Brain pericyte (primary cell): ENCODE data around the gene COL19A1.

Source experiments
- DNase-seq: peaks from one replicate; pipeline ENCODE4 v3.0.0-alpha.2; 2012; ENCODE audit warnings: low read depth, low spot score

COL19A1 gene

DNA sequence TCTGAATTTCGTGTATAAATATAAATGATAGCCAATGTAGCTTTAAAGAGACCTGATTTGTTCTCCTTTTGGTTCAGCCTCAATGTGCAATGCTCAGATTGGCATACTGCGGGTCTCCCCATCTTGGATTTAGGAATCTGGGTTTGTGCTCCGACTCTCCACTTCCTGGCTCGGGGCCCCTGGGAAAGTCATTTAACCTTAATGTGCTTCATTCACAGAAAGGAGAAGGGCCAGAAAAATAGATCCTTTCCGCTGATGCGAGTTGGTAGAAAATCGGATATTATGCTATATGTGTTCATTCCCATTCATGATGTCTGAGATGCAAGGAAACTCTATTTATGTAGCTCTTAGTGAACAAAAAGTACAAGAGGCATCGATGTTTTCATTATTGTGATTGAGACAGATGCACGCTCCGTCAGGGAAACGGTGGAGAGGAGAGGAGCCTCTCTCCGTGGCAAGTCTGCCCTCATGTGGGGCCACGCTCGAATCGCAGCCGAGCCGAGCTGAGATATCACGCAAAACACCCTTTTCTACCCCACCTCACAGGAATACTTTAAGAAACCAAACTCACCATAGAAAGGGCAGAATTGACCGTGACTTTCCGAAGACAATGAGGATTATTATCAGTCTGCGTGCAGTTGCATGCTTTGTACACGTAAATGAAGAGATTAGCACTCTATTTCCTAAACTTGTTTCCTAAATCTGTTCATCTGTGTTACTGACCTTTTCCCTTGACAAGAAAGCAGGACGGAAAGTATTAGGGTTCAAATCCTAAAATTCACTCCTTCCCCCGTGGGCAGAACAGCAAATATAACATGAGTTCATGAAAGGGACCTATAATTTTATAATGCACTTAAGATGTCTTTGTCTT lies 300.0 kb downstream of the COL19A1 start:
- DNase-seq, result no peak

DNA sequence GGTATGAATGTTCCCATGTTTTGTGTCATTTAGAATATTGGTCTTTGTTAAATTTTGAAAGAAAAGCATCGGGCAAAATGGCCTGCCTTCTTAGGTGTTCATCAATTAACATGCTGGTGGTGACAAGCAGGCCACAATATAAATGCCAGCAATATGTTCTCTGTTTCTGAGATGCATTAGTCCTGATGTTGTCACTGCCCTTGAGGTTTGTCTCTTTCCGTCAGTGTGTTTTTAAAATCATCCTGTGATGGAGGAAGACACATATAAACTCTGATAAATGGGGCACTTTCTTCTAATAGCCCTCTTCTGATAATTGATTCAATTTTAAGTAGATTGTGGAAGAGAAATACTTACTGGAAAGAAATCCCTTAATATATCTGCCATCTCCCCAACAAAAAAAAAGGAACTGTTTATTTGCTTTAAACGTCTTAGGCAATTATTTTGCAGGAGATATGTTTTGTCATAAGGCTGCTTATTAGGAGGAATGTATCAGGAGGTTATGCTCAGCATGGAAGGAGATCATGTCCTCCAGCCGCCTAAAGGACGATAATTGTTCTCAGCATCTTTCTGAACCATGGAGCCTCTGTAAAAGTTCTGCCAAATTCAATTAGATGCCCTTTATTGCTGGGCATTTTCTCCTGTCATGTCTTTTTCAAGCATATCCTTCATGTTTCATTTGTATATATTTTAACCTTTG lies 302.5 kb downstream of the COL19A1 start:
- DNase-seq, result no peak

DNA sequence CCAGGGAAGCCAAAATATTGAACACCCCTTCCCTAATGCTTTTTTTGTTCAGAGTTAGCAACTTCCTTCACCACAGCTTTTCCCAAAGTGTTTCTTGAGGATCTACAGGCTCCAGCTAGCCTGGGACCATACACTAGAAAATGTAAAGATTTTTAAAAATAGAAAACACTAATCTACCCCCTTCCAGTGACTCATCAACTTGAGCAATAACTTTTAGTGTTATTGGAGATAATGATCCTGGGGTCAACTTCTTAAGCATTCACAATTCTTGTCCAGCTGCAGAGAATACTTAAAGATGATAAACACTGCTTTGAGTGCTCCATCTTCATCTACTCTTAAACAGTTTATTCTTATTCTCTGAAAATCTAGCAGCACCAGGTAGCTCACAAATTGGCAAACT lies 304.9 kb downstream of the COL19A1 start:
- DNase-seq, result no peak

DNA sequence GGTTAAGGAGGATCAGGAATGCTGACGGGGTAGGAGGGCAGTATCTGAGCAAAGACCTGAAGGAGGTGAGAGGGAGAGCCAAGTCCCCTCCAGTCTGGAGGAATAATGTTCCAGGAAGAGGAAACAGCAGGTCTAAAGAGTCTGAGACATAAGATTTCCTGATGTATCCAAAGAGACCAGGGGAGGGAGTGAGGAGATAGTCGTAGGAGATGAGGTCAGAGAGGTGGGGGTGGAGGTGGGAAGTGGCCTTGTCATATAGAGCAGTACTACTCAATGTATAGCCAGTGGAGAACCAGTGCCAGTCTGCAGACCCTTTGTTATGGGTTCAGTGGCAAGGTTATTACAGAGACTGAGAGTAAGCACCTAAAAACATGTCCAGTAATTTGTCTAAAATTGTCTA lies 305.9 kb downstream of the COL19A1 start:
- DNase-seq, result no peak

DNA sequence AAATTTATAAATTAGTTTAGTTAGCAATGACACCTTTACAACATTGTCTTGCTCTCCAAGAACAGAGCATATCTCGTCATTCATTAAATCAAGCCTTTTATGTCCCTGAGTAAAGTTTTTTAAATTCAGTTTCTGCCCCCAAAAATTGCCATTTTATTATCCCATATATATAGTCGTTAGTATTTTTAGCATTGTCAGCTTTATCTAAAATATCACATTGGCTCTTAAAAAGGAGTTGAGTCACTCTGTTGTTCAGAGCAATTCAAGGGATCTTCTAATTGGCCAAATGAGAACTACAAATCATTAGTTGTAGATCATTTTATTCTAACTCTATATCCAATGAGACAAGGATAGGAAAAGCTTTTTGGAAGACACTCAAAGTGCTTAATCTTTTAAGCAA lies 309.4 kb downstream of the COL19A1 start:
- no peak for DNase-seq

DNA sequence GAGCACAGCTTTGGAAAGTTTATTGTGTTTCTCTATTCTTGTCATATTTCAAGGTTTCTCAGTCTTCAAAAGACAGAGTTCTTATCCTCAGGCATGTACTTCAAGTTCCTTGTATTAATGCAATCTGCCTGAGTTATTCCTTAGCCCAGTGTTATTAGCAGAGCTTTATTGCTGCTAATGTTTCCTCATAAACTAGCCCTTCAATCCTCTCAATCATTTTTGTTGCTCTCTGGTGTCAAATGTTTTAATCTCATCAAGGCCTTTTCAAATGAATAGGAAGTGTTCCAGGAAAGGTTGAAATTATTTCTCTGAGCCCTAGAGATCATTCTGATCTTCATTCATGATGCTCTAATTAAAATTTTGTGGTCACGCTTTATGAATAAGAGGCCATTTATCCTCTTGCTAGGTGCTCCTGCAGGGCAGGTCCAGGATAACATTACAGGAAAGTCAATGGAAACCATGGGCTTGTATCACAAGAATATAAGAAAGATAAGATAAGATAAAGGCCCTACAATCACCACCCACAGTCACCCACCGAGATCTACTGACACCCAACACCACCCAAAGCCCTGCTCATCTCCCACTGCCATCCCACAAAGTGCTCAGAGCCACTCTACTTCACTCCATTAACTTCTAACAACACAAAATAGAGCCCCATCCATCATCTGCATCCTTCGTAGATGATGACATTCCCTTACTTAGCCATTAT lies 310.6 kb downstream of the COL19A1 start:
- DNase-seq, result no peak

DNA sequence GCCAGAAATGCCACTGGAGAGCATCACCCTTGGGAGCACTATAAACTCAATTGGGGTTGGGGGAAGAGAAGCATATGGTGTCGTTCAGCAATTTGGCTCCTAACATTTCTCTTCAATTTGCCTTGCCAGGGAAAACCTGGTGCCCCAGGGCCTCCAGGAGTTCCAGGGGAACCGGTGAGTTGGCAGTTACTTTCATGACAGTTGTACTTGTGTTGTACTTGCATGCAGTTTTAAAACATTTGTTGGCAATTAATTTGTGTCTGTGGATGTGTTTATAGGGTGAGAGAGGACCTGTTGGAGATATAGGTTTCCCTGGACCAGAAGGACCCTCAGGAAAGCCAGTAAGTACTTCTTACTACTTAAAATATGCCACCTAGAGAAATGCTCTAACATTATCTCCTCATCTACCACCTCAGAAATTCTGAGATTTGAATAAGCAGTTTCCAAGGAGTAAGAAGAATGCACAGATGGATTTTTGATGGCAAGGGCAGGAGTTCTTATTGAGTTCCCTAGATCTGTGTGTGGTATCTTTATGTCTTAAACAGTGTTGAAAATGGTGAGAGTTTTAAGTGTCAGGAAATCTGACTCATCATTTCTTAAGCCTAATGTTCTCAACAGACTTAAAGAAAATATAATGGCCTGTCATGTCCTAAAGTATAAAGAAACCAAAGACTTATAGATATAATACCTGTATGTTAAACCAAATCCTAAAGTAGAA lies 314.0 kb downstream of the COL19A1 start:
- no peak for DNase-seq

DNA sequence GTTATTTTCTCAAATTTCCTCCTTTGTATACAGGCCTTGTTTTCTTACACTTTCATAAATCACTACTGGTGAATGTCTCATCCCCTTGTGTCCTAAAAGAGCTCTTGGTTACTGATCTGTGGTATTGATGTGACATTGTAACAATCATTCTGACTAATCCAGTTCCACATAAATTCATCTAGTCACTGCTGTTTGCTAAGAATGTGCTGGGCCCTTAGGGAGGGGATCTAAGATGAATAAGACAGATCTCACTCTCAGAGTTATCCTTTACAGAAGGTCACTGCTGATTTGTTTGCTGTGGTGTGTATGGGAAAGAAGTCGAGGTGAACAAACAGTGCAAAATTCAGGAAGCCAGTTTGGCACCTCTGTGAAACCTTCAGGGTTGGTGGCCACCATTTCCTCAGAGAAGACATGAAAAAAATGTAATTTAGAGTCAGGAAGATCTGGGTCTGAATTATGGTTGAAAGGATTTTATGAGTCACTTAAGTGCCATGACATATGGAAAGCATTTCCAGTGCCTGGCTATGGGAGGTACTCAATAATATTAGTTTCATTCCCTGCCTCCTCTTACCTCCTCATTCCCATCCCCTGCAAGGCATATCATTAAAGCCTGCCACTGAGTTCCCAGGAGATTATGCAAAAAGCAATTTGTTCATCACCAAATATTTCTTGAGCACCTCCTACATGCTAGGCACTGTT lies 314.7 kb downstream of the COL19A1 start:
- DNase-seq, result no peak

DNA sequence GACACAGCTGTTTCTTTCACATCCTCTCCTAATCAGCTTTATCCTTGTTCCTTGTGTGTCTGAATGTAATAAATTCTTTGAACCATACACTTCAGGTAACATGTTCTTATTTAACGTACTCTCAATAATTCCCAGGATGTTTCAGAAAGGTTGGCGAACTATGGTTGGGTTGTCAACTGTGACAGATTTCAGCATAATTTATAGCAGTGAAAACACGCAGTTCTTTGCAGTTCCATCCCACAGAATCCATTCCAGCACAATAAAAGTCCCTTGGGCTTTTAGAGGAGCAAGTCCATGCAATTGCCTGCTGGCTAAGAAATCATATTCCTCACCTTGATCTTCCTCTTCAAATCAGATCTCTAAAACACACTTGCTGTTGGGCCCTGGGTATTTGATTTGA lies 317.2 kb downstream of the COL19A1 start:
- DNase-seq, result no peak

DNA sequence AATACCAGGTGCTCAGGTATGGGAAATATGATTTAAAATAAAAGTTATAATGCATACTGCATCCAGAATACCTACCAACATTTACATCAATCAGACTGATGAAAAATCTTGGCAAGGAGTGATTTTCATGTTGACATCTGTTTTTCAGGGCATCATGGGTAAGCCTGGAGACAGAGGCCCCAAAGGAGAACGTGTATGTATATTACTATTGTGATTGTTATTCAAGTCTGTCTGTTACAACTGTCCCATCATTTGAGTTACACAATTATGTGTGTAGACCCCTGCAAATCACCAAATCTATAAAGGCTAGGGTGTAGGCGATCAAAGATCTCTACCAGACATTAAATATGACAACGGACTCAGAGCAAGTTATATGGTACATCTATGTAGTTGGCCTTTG lies 318.4 kb downstream of the COL19A1 start:
- DNase-seq, result no peak

DNA sequence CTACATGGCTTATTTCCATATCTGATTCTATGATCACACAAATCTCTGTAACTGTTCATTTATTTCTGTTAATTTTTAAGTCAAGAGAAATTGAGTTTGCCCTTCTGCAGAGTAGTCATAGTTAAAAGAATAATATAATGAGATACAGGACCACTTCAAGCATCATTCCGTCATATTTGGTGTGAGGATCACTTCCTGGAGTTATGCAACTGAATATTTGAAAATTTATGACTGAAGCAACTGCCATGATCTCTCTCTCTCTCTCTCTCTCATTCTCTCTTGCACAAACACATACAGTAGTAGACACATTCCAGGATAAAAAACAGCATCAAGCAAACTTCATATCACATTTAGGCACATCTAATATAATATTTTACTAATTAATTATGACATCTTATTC lies 320.1 kb downstream of the COL19A1 start:
- DNase-seq, result no peak

DNA sequence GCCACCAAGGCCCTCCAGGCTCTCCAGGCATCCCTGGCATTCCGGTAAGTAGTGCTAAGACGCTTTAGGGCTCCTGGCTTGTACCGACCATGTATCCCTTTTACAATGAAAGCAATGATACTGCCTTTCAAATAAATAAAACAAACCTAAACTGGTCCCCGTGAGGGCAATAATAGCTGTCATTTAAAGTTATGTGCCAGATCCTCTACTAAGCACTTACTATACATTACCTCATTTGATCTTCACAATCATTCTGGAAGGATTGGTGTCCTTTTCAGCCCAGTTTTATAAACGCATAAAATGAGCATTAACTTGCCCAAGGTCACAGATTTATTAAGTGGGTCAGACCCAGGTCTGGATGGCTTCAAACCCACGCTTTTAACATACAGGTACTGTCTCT lies 321.8 kb downstream of the COL19A1 start:
- DNase-seq, result no peak

DNA sequence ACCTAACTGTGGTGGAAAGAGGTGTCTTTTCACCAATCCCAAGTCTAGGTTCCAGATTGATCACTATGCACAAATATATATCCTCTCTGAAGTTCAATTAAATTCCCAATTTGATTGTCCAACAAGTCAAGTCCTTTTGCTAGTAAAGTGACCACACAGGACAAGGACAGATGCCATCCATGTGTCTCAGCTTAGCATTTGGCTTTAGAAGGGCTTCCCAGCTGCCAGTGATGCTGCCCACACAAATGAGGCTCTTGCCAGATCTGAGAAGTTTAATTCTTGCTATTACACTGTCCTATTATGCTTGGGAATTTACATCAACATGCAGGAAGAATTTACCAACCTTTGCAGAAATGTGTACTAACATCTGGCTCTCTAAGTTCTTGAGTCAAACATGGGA lies 328.1 kb downstream of the COL19A1 start:
- DNase-seq, result no peak

DNA sequence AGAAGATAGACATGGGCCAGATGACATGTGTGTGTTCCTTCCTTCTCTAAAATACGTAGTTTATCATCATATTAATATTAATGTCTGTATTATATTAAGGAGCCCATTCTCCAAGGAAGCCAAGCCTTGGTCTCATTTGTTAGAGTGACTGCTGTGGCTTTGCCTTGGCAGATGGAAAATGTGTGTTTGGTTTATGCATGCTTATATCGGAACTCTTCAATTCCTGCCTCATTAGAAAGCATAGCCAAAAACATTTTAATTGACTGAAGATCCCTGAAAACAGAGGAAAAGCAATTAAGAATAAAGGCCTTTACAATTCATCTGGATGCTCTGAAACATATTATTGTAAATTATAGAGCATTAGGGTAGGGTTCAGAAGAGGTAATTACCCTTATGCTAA lies 330.2 kb downstream of the COL19A1 start:
- DNase-seq, result no peak

DNA sequence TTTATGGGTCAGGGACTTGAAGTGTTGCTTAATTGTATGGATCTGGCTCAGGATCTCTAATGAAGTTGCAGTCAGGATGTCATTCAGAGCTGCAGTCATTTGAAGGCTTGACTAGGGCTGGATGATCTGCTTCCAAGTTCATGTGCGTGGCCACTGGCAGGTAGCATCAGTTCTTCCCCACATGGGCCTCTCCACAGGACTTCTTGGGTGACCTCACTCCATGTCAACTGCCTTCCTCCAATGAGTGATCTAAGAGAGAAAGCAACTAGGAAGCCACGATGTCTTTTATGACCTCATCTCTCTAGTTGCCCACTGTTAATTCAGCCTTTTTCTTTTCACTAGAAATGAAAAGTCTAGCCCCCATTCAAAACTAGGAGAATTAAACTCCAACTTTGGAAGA lies 332.4 kb downstream of the COL19A1 start:
- no peak for DNase-seq

DNA sequence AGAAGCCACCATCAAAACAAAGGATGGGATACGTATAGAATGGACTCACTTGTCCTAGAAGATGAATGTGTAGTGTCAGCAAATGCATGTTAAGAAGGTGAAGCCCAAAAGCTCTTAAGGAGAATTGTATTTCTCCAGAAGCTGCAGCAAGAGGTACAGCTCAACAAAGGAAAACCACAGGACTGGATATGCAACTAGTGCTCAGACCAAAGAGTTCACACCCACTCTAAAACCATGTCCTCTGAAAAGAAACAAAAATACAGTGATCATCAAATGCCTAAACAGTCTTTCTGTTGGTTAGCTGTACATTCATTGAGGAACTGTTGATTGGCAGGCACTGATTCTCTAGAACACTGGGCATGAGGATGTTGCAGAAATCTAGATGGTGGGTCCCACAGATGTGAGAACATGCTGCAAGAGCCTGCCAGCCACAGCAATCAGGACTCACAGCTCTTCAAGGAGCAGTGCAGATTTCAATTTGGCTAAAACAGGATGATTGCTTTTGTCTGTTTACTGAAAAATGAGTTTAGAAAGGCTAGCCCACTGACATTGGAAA lies 342.0 kb downstream of the COL19A1 start:
- no peak for DNase-seq

DNA sequence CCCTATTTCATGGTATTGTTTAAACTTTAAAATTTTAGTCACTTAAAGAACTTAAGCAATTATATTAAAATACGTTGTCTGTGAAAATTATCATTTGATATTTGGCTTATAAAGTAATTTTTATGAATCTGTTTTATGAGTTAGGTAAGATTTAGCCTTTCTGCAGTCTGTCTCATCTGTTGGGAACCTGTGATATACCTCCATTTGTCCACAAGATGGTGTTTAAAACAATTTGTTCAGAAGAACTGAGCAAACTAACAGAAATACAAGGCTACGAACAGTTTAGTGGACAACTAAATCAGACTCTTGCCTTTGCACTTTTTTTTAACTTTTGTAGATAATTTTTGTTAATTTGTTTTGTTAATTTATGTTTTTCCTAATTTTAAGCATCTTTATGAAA lies 344.1 kb downstream of the COL19A1 start:
- DNase-seq, result no peak

DNA sequence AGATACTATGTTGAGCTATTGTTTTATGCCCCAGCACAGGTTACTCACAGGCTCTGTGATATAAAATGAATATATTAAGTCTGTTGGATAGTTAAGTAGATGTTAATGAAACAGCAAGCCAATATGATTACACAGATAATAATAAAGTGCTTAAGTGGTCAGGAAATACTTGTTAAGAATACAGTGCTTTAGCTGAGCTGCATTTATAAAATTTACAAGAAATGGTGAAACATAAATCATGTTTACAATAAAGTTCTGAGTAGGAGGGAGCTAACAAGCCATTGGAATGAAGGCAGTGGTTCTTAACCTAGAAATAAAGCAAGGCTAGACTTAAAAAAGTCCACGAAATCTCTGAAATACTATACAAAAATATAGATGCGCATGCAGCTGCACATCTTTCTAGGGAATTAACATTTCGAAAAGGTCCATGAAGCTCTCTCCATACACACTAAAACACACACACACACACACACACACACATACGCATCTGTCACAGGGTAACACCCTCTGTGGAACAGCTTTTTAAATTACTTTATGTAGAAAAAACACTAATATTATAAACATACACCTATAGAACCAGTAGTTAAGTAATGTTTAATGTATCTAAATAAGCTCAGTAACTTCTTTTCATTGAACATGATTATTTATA lies 349.2 kb downstream of the COL19A1 start:
- no peak for DNase-seq

DNA sequence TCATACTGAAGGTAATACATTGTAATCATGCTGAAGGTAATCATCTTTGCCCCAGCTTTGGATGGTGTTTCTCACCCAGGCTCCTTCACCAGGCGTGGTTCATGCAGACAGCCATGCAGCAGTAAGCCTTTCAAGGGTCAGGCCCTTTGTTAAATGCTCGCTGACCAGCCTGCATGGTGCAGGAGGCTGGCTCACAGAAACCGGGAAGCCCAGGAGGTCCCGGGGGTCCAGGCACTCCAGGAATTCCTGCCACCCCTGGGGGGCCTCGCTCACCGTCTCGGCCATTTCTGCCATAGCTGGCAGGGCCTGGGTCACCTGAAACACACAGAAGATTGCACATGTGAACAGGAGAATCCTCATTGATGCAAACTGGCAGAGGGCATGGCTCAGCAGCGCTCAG lies 350.4 kb downstream of the COL19A1 start:
- no peak for DNase-seq

DNA sequence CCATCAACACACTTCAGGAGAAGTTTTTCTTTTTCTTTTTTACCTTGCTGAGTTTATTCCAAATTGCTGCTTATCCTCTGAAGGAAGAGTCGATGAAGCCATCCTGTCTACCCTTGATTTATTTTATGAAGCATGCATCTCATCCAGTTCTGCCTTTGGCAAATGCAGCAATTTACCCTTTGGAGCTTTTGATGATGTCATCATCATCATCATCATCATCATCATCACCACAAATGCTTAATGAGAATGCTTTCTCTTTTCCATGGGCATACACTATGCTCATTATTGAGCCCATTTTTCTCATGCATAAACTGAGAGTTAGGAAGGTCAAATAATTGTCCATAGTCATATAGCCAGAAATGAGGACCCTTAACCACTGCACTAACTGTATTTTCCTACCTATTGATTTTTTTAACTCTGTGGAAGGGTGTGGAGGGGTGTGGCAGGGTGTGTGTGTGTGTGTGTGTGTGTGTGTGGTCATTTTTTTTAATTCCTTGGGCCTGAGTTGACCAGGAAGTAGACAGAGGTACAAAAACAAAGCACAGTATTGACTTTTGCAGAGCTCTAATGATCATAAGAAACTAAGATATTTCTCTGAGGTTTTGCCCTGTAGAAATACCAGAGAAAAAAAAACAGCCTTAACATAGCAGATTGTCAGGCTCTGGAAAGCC lies 353.7 kb downstream of the COL19A1 start:
- DNase-seq, result no peak
